CD4-positive, alpha-beta T cell (primary cell): ENCODE measurements around the gene RPL15. TPM values are rescaled to one million over a fixed set of nuclear protein-coding genes. Genes with fewer than 3 reads are reported as not detected.
A peak's percentile ranks its signal among the peaks of the same experiment; 100 is the strongest.

ENCODE experiments used
- ATAC-seq: fragments of 200-7000 bp; cut with Tn5 transposase; one replicate; pipeline ENCODE4 v1.10.0; 2022; ENCODE audit warnings: mild to moderate bottlenecking; ENCODE audit not compliant: poor library complexity
- CTCF ChIA-PET: fragments of 350-600 bp; sonication (Branson Sonifier 250); formaldehyde crosslinking; loops from one replicate; lab custom pipeline; 2021; ENCODE audit warnings: antibody characterized with exemption, inconsistent platforms; lab: Charles Lee
- POLR2A ChIA-PET: fragments of 350-600 bp; sonication (Branson Sonifier 250); formaldehyde crosslinking; loops from one replicate; lab custom pipeline; 2021; ENCODE audit warnings: antibody characterized with exemption, inconsistent platforms; lab: Charles Lee
- DNase-seq, 14 experiments: peaks; one replicate each; pipeline ENCODE4 v3.0.0-alpha.2; 2013 to 2020; ENCODE audit warnings: mixed read lengths in 2 of 14
- H3K27ac ChIP-seq, 2 donors: one replicate each; pipeline versions ENCODE4 v1.5.1 to v1.7.0; 2013; ENCODE audit warnings: low read length in 2 of 2, low read depth in 1 of 2, mild to moderate bottlenecking in 1 of 2
- H3K27me3 ChIP-seq, 2 experiments: 1 replicate in 1 of 2; 2 replicates in 1 of 2; pipeline versions ENCODE4 v1.6.1 to v1.7.0; 2013; ENCODE audit warnings: low read length in 2 of 2, control low read depth in 1 of 2, mild to moderate bottlenecking in 1 of 2, moderate library complexity in 1 of 2; ENCODE audit not compliant: insufficient read depth in 2 of 2, control insufficient read depth in 1 of 2
- H3K36me3 ChIP-seq: one replicate; pipeline ENCODE4 v1.6.1; 2013; ENCODE audit warnings: low read length, control low read depth; ENCODE audit not compliant: insufficient read depth
- H3K4me1 ChIP-seq: one replicate; pipeline ENCODE4 v1.6.1; 2013; ENCODE audit warnings: low read length, control low read depth; ENCODE audit not compliant: insufficient read depth
- H3K4me3 ChIP-seq: one replicate; pipeline ENCODE4 v1.5.1; 2013; ENCODE audit warnings: mild to moderate bottlenecking, low read length, moderate library complexity
- H3K9me3 ChIP-seq, 2 experiments: 1 replicate in 1 of 2; 2 replicates in 1 of 2; pipeline versions ENCODE4 v1.6.1 to v1.7.0; 2013; ENCODE audit warnings: low read length in 2 of 2, mild to moderate bottlenecking in 2 of 2, control low read depth in 1 of 2, moderate library complexity in 1 of 2; ENCODE audit not compliant: control insufficient read depth in 1 of 2, insufficient read depth in 1 of 2
- H3K27ac Mint-ChIP-seq: one replicate; pipeline ENCODE4 v1.8.0; 2020; ENCODE audit warnings: mixed read lengths
- H3K27me3 Mint-ChIP-seq: one replicate; pipeline ENCODE4 v1.8.0; 2021; ENCODE audit warnings: mixed read lengths
- H3K36me3 Mint-ChIP-seq: one replicate; pipeline ENCODE4 v1.8.0; 2021; ENCODE audit warnings: low read depth, mixed read lengths
- H3K4me1 Mint-ChIP-seq: one replicate; pipeline ENCODE4 v1.8.0; 2021; ENCODE audit warnings: low read depth, mixed read lengths
- H3K4me3 Mint-ChIP-seq: one replicate; pipeline ENCODE4 v1.8.0; 2020; ENCODE audit warnings: mild to moderate bottlenecking, mixed read lengths
- H3K9me3 Mint-ChIP-seq: one replicate; pipeline ENCODE4 v1.8.0; 2020; ENCODE audit warnings: mixed read lengths
- CTCF ChIP-seq: fragments of 200-600 bp; IDR thresholded peaks from one replicate; pipeline ENCODE4 v1.8.0; 2022; ENCODE audit warnings: antibody characterized with exemption, mild to moderate bottlenecking
- intact Hi-C, 2 experiments: fragments of 100-400 bp; cut with DNase I in 1 of 2; cut with micrococcal nuclease in 1 of 2; formaldehyde crosslinking; loops; one replicate each; pipeline versions ENCODE4 v1.15.1 to v1.9.0; 2023 to 2025; cut with DNase I, micrococcal nuclease
- total RNA-seq, 174 experiments: library from RNA in 2 of 174; stranded (reverse) in 2 of 174; gene quantifications; one replicate each; pipeline ENCODE4 v1.2.3 and lab custom pipeline; 2021 to 2026

RPL15 gene
- total RNA-seq, 2 experiments from 2014 or later, result 2,331 to 2,343 TPM

- H3K4me1 ChIP-seq, result peaks cover 53% of the 10 kb centered on the region
- no peaks in the 10 kb centered on the region for H3K27me3 ChIP-seq
- intact Hi-C loops, result no loop called here
- Mint-ChIP-seq H3K9me3 (no peaks in the 10 kb centered on the region), H3K4me3 (peak overlapping the region; percentile 75), H3K27ac (peak overlapping the region; percentile 74), H3K27me3 (no peaks in the 10 kb centered on the region), H3K4me1 (peaks cover 87% of the 10 kb centered on the region), H3K36me3 (peaks cover 40% of the 10 kb centered on the region)
- ATAC-seq (no peak), DNase-seq (peak in 2 of 14 experiments; percentile 16 to 31)
- CTCF ChIA-PET, result no interaction called here
- H3K36me3 ChIP-seq, result peaks cover 16% of the 10 kb centered on the region
- no peak overlapping the region for H3K27ac ChIP-seq
- TF ChIP-seq CTCF, result no peak
- no peak overlapping the region for H3K4me3 ChIP-seq
- H3K9me3 ChIP-seq, result no peaks in the 10 kb centered on the region
- POLR2A ChIA-PET, result interaction anchor here (1.3 to 6.6 kb wide), 2 partner anchors 8 to 33 kb away, joined by 3 to 95 read pairs; partner anchors contain the start of genes NKIRAS1 and RPL15
These were observed 33.4 kb downstream of the RPL15 start for GRCh38 chr3:23950293-23950692.

DNA sequence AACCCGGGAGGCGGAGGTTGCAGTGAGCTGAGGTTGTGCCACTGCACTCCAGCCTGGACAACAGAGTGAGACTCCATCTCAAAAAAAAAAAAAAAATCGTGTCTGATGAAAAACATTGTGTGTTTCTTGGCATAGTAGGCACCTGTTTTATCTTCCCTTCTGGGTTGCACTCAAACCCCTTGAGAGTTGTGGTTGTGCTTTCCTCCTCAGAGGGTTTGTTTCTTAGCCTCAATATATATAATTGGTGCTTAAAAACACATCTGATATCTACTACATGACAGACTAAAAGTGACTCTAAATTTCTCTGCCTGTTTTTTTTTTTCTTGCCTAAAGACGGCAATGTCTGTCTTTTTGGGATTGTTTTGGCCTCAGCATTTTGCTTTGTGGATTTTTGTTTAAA, 35.7 kb downstream of the RPL15 start:
- Histone ChIP-seq H3K27ac (no peak overlapping the region), H3K36me3 (peaks cover 30% of the 10 kb centered on the region), H3K9me3 (no peaks in the 10 kb centered on the region), H3K4me3 (no peak overlapping the region), H3K4me1 (peaks cover 39% of the 10 kb centered on the region), H3K27me3 (no peaks in the 10 kb centered on the region)
- DNase-seq (no peak), ATAC-seq (no peak)
- no peaks in the 10 kb centered on the region for H3K9me3 Mint-ChIP-seq
- peaks cover 55% of the 10 kb centered on the region for H3K36me3 Mint-ChIP-seq
- ChIA-PET POLR2A (interaction anchor here (2.4 kb wide), 1 partner anchor 35 kb away, joined by 13 read pairs; the partner anchor contains the start of genes NKIRAS1 and RPL15), CTCF (no interaction called here)
- TF ChIP-seq CTCF, result no peak
- H3K27ac Mint-ChIP-seq, result no peak overlapping the region
- peaks cover 89% of the 10 kb centered on the region for H3K4me1 Mint-ChIP-seq
- no peak overlapping the region for H3K4me3 Mint-ChIP-seq
- intact Hi-C loops, result no loop called here
- no peaks in the 10 kb centered on the region for H3K27me3 Mint-ChIP-seq

DNA sequence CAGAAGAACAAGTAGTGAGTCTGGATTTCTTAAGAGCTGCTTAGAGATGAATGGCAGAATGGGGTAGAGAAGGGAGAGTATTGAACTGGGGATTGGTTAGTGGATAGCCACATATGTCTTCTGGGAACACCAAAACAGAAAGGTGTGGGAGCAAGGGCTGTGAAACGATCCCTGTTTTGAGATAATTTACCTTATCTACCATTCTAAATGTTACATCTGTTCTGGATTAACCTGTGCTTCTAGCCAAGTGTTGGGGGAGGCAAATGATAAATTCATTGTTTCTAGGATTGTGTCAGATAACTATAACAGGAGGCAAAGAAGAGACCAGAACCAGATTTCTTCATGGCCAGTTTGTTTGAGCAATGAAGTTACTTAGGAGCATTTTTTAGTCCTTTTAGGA, 36.6 kb downstream of the RPL15 start:
- ATAC-seq, result no peak
- H3K4me1 Mint-ChIP-seq, result peaks cover 85% of the 10 kb centered on the region
- no peak for TF ChIP-seq CTCF
- no peaks in the 10 kb centered on the region for H3K9me3 ChIP-seq
- POLR2A ChIA-PET, result interaction anchor here (2.4 kb wide), 1 partner anchor 36 kb away, joined by 13 read pairs; the partner anchor contains the start of genes NKIRAS1 and RPL15
- no peak overlapping the region for H3K4me3 ChIP-seq
- H3K27ac Mint-ChIP-seq, result peak overlapping the region; percentile 12
- H3K36me3 Mint-ChIP-seq, result peaks cover 58% of the 10 kb centered on the region
- no peaks in the 10 kb centered on the region for H3K9me3 Mint-ChIP-seq
- peak overlapping the region; percentile 1 for H3K4me3 Mint-ChIP-seq
- no peaks in the 10 kb centered on the region for H3K27me3 Mint-ChIP-seq
- DNase-seq, result no peak
- intact Hi-C loops, result no loop called here
- no peak overlapping the region for H3K27ac ChIP-seq
- peaks cover 33% of the 10 kb centered on the region for H3K36me3 ChIP-seq
- H3K27me3 ChIP-seq, result no peaks in the 10 kb centered on the region
- peaks cover 39% of the 10 kb centered on the region for H3K4me1 ChIP-seq
- CTCF ChIA-PET, result no interaction called here
